ENCODE results near the gene GFOD1. TPM values are rescaled to one million over a fixed set of nuclear protein-coding genes. Genes with fewer than 3 reads are reported as not detected.

The GFOD1 gene
- total RNA-seq, 4 donors from 2014 or later = 4.7 to 26.6 (median 10.1) TPM

DNA sequence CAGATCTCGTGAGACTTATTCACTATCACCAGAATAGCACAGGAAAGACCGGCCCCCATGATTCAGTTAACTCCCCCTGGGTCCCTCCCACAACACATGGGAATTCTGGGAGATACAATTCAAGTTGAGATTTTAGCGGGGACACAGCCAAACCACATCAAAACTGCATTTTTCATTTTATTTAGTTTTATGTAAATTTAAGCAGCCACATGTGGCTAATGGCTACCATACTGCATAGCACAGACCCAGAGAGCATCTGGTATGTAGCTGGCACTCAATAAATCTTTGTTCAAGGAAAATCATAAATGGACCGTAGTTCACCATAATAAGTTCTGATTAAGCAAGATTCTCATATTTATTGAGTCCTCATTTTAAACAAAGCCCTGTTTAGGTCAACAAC, 15.3 kb downstream of the GFOD1 start:
- H3K27me3 ChIP-seq = no peaks in the 10 kb centered on the region
- H3K36me3 ChIP-seq = no peaks in the 10 kb centered on the region
- intact Hi-C loops (cut with DNase I; ENCODE audit: low total_unique reads) = no loop called here
- no peak for DNase-seq
- H3K4me3 ChIP-seq = no peak overlapping the region
- TF ChIP-seq POLR2A (IDR thresholded peaks at IDR 0.05) = no peak
- TF ChIP-seq CTCF (IDR thresholded peaks at IDR 0.05) = no peak
- no peak overlapping the region for H3K27ac ChIP-seq
- no peaks in the 10 kb centered on the region for H3K9me3 ChIP-seq
- no peaks in the 10 kb centered on the region for H3K4me1 ChIP-seq

DNA sequence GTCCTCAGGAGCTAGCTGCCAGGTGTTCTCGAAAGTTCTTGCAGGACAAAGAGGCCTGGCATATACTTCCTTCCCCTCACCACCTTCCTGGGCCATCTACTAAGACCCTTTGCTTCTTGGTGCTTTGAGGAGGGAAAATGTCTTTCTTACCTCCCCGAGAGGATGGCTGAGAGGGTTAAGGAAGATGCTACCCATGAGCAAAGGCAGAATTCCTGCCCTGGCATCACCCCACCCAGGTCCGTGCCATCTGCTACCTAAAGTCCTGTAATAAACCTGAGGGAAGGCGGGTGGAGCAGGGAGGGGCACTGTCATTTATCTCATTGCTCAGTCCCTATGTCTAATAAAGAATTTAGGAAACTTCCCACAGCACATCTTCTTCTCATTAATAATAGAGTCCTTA, 16.2 kb downstream of the GFOD1 start:
- H3K4me3 ChIP-seq = no peak overlapping the region
- DNase-seq = no peak
- intact Hi-C loops (cut with DNase I; ENCODE audit: low total_unique reads) = no loop called here
- H3K9me3 ChIP-seq = no peaks in the 10 kb centered on the region
- H3K27ac ChIP-seq = no peak overlapping the region
- TF ChIP-seq POLR2A (IDR thresholded peaks at IDR 0.05) = no peak
- no peak for TF ChIP-seq CTCF (IDR thresholded peaks at IDR 0.05)
- no peaks in the 10 kb centered on the region for H3K4me1 ChIP-seq
- H3K36me3 ChIP-seq = no peaks in the 10 kb centered on the region
- H3K27me3 ChIP-seq = no peaks in the 10 kb centered on the region

- Histone ChIP-seq H3K27me3 (no peaks in the 10 kb centered on the region), H3K4me3 (no peak overlapping the region), H3K9me3 (no peaks in the 10 kb centered on the region), H3K4me1 (no peaks in the 10 kb centered on the region), H3K36me3 (no peaks in the 10 kb centered on the region), H3K27ac (no peak overlapping the region)
- no peak for DNase-seq
- TF ChIP-seq CTCF (IDR thresholded peaks at IDR 0.05) = no peak
- TF ChIP-seq POLR2A (IDR thresholded peaks at IDR 0.05) = no peak
- intact Hi-C loops (cut with DNase I; ENCODE audit: low total_unique reads) = no loop called here
These were observed 16.9 kb downstream of the GFOD1 start for GRCh38 chr6:13470238-13471140.

GRCh38 chr6:13469693-13470092, 17.7 kb downstream of the GFOD1 start:
- TF ChIP-seq POLR2A (IDR thresholded peaks at IDR 0.05) = no peak
- no peak for TF ChIP-seq CTCF (IDR thresholded peaks at IDR 0.05)
- intact Hi-C loops (cut with DNase I; ENCODE audit: low total_unique reads) = no loop called here

GRCh38 chr6:13468839-13469238, 18.6 kb downstream of the GFOD1 start:
- H3K27ac ChIP-seq = no peak overlapping the region
- no peak for TF ChIP-seq POLR2A (IDR thresholded peaks at IDR 0.05)
- no peak for TF ChIP-seq CTCF (IDR thresholded peaks at IDR 0.05)
- no peak overlapping the region for H3K4me3 ChIP-seq
- no peaks in the 10 kb centered on the region for H3K36me3 ChIP-seq
- no peak for DNase-seq
- H3K9me3 ChIP-seq = no peaks in the 10 kb centered on the region
- H3K27me3 ChIP-seq = no peaks in the 10 kb centered on the region
- intact Hi-C loops (cut with DNase I; ENCODE audit: low total_unique reads) = no loop called here
- no peaks in the 10 kb centered on the region for H3K4me1 ChIP-seq

More at GRCh38 chr6:13469693-13470092, 17.7 kb downstream of the GFOD1 start:
- H3K27ac ChIP-seq = no peak overlapping the region
- DNase-seq = no peak
- H3K36me3 ChIP-seq = no peaks in the 10 kb centered on the region
- H3K27me3 ChIP-seq = no peaks in the 10 kb centered on the region
- H3K4me1 ChIP-seq = no peaks in the 10 kb centered on the region
- no peak overlapping the region for H3K4me3 ChIP-seq
- H3K9me3 ChIP-seq = no peaks in the 10 kb centered on the region
